GM18517 (cell line): ENCODE measurements around the gene TMEM266.

Experiments
- ATAC-seq: cut with Tn5 transposase; IDR thresholded peaks from one replicate; pipeline ENCODE4 v1.9.1; 2021; ENCODE audit warnings: mild to moderate bottlenecking, moderate library complexity; ENCODE audit not compliant: unreplicated experiment

Gene TMEM266

GRCh38 chr15:76178296-76179000 is 118.7 kb downstream of the TMEM266 start:
- ATAC-seq: no peak

DNA sequence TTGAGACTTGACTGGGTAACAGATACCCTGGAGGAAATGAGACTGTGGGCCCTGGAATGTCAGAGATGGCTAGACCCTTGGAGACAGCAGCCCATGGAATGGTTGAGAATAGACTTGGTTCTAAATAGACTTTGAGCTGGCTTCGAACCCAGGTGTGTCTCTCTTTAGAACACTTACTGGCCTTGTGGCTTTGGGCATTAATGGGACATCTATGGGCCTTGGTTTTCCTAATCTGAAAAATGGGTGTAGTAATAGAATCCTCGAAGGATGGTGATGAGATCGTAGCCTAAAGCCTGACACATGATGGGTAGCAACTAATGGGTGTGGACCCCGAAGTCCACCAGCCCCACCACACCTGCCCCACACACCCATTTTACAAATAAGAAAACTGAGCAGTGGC is 119.2 kb downstream of the TMEM266 start:
- no peak for ATAC-seq

DNA sequence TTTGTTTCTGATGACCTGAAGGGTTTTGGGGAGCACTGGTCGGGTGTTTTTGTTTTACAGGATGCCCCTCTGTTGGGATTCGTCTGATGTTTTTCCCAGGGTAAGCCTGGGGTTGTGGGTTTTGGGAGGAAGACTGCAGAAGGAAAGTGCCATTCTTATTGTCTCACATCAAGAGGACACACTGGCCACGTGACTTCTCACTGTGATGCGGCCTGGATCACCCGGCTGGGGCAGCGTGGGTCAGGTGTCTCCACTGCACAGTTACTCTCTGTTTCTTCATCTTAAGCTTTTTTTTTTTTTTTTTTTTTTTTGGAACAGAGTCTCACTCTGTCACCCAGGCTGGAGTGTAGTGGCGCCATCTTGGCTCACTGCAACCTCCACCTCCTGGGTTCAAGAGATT is 120.5 kb downstream of the TMEM266 start:
- no peak for ATAC-seq

DNA sequence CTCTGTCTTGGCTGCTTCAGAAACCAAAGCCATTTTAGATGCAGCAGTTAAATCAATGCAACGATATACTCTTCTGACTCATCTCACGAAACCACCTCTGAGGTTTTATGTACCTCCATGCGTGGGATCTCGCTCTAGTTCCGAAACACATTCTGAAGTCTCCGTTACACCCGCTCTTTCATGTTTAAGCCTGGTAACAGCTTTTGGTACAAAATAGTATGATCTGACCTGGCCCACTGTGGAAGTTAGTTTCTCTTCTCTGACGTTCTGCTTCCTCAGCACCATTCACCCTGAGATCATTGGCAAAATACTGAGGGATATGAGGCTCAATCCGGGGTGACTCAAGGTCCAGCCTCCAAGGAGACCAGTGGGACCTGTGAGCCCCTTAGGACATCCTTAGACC is 121.9 kb downstream of the TMEM266 start:
- ATAC-seq: no peak

- ATAC-seq: no peak
Observed at GRCh38 chr15:76183930-76184649, 124.3 kb downstream of the TMEM266 start.

DNA sequence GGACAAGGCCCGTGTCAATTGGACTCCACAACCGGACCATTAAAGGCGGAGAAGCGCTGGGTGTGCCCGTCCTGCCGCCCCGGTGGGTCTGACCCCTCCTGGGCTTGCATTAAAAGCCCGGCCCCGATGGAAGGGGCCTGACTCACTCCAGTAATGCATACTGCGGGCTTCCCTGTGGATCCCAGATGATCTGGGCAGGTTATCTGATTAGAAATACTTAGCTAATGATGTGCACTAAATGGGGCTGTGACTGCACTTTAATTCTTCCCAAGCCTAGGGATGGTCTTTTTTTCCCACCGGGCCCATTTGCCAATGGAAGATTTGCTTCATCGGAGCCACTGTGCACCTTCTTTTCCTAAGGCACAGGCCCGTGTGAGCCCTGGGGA is 124.9 kb downstream of the TMEM266 start:
- no peak for ATAC-seq

DNA sequence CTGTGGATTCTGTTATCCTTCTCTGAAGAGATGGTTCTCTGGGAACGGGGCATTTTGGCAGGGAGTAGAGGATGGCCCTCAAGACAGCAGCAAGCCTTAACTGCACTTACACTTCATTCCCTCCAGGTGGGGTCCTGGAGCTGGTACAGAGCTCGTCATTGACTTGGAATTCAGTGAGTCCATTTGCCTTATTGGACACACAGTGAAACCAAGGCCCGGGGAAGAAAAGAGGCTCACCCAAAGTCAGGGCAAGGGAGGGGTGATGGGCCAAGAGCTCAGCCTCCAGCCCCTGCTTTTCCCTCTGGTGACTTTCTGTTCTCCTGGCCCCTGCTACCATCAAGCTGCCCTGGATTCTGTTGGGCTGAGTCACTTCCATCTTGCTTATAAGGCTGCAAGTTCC is 125.9 kb downstream of the TMEM266 start:
- ATAC-seq: no peak

DNA sequence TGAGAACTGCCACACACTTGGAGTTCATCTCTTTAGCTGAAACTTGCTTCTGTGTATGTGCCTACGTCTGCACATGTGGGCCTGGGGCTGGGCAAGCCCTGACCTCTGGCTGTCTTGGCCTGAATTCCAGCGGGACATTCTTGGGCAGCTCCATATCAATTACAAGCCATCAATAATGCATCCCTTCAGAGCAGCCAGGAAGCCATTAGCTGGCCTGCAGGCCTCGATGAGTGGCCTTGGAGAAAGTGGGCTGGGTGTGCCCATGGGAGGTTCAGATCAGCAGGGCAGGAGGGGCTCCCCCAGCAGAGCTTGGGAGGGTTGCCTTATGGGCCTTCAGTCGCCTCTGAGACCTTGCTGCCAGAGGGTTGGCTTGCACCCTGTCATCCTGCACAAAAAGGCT is 127.4 kb downstream of the TMEM266 start:
- ATAC-seq: no peak

GRCh38 chr15:76189106-76189505 is 129.3 kb downstream of the TMEM266 start:
- ATAC-seq: no peak

- no peak for ATAC-seq
Observed at GRCh38 chr15:76190070-76190564, 130.3 kb downstream of the TMEM266 start.

- peak; percentile 73 for ATAC-seq
Observed at GRCh38 chr15:76190751-76191538, 131.2 kb downstream of the TMEM266 start.

- no peak for ATAC-seq
Observed at GRCh38 chr15:76191539-76192244, 131.9 kb downstream of the TMEM266 start.

DNA sequence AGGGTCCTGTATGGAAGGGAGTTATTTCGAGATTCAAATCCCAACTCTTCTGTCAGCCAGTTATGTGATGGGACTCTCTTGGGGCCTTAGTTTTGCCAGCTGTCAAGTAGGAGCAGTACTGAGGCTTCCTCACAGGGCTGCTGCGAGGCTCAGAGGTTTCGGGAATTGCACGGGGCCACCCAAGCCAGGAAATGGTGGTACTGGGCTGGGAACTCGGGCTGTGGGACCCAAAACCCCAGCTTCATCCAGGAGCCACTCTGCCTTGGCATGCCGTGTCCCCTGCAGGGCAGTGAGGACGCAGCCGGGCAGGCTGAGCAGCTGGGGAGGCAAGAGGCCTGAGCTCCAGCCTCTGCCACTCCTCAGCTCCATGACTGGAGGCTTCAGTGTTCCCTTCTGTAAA is 132.9 kb downstream of the TMEM266 start:
- no peak for ATAC-seq

DNA sequence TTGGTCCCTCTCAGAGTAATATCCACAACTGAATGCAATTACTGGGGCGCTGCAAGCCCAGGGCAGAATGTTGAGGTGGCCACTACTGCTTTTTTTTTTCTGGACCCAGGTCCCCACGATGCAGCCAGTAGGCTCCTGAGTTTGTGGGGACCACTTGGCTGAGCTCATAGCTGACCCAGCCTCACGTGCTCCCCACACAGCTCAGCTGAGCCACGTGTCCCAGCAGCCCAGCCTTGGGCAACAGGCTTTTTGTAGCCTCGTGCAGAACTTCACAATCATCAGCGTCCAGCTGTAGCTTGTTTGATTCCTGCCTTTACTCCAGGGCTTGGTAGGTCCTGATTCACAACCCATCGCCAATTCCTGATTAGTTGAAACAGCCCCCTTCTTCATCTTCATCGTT is 134.1 kb downstream of the TMEM266 start:
- no peak for ATAC-seq

GRCh38 chr15:76195506-76196268 is 135.9 kb downstream of the TMEM266 start:
- ATAC-seq: no peak

GRCh38 chr15:76196269-76197231 is 136.8 kb downstream of the TMEM266 start:
- ATAC-seq: no peak

GRCh38 chr15:76197703-76198455 is 138.1 kb downstream of the TMEM266 start:
- ATAC-seq: no peak

GRCh38 chr15:76198456-76199105 is 138.8 kb downstream of the TMEM266 start:
- no peak for ATAC-seq
